T-helper 1 cell (primary cell): ENCODE results near the gene CNIH4.
"Not testable (repeated sequence)": the region's sequence is repeated elsewhere in the genome, so short reads cannot be mapped to it uniquely, and the experiment has no call there.

ENCODE experiments used
- DNase-seq, 5 donors: peaks; one replicate each; pipeline ENCODE4 v3.0.0-alpha.2; 2012 to 2020

CNIH4 gene

DNA sequence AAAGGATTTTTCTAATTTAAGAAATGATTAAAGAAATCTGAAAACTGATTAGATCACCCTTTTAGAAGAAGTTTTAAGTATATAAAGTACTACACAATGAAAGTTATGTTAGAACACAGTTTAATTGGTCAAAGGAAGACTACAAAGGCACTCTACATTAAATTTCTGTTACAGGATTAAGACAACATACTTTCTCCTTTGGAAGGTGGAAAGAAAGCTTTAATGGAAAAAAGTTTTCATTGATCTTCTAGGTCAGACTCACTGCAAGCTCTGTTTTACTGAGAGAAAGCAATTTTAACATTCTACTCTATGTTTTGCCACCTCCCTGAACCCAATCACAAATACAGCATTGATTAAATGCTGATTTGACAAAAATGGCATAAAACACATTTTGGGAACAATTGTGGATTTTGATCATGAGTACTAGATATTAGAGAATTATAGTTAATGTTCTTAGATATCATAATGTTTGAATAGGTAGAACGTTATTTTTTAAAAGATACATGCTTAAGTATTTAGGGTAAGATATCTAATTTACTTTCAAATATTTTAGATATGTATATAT is 45.9 kb downstream of the CNIH4 start:
- no peak for DNase-seq

DNA sequence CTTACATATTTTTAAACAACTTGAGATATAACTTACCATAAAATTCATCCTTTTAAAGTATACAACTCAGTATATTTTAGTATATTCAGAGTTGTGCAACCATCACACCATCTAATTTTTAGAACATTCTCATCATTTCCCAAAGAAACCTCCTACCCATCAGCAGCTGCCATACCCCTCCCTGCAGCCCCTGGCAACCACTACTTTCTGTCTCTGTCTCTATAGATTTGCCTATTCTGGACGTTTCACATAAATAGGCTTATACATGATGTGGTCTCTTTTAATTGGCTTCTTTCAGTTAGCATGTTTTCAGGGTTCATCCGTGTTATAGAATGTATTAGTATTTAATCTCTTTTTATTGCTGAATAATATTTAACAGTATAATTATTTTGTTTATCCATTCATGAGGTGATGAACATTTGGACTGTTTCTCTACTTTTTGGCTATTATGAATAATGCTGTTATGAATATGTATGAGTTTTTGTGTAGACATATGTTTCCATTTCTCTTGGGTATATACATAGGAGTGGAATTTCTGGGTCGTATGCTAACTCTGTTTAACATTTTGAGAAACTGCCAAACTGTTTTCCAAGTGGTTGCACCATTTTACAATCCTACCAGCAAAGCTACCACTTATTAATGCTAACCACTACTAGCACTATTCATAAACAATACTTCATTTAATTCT is 48.4 kb downstream of the CNIH4 start:
- no peak for DNase-seq

DNA sequence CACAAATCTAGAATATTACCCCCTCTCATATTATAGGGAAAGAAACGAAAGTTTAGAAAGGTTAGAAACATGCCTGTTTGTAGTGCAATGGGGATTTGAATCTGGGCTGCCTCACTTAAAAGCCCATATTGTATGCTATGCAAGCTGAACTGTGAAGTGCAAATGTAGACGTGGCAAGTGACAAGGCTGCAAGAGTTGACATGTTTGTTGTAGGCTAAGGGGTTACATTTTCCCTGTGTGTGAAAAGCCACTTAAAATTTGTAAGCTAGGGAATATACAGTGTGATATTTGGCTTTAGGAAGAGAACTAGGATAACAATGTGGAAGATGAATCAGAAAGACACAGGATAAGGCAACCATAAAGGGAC is 48.9 kb downstream of the CNIH4 start:
- DNase-seq, result no peak

DNA sequence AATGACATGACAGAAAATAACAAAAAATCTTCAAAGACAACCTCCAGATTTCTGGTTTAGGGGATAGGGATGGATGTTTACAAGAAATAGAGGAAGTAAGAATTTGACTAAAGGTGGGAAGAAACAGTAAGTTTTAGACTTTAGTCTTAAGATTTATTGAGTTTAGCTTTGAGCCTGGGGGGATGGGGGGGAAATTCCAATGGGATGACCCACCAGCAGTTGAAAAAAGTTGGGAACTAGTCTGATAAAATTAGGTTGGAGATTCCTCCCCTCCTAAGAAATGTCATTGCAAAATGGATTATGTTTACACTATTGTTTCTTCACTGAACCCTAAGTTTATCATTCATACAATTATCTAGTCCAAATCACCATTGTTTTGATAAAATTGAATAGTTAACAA is 49.5 kb downstream of the CNIH4 start:
- DNase-seq, result no peak

DNA sequence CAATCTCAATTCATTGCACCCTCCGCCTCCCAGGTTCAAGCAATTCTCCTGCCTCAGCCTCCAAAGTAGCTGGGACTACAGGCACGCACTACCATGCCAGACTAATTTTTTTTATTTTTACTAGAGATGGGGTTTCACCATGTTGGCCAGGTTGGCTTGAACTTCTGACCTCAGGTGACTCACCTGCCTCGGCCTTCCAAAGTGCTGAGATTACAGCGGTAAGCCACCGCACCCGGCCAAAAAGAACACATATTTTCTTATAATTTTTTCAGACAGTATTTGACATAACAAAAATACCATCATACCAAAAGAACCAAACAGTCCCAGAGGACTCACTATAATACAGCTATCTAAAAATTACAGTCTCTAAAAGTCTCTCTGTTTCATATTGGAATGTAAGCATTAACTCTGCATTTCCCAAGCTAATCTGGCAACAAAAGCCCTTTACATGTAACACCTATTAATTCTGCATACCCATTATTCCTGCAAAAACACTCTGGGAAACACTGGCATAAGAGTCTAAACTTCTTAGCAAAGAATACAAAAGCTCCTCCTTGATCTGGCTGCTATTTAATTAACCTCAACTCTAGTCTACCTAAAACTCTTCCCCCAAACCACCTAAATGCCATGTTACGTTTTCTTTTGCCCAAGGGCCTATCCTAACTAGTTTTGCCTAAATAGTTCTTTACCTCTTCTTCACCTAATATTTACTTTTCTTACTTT is 51.1 kb downstream of the CNIH4 start:
- DNase-seq, result no peak

DNA sequence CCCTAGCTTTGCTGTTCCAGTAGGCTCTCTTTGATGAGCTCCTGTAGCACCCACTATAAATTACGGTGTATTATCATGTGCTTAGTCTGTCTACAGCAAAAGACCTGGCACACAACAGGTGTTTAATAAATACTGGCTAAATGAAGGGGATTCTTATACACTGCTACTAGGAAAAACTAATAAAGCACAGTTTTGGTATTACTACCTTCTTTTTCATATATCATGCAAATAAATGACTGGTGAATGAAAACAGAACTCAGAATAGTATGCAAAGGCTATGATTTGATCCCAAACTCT is 51.6 kb downstream of the CNIH4 start:
- no peak for DNase-seq

DNA sequence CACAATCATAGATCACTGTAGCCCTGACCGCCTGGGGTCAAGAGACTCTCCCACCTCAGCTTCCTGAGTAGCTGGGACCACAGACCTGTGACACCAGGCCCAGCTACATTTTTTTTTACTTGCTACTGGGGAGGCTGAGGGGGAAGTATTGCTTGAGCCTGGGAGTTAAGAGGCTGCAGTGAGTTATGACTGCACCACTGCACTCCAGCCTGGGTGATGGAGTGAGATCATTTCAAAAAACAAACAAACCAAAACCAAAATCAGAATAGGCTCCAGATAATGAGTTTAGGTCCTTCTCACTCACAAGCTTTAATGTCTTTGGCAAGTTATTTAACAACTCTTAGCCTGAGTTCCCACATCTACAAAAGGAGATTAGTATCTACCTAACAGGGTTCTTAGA is 55.1 kb downstream of the CNIH4 start:
- DNase-seq, result no peak

DNA sequence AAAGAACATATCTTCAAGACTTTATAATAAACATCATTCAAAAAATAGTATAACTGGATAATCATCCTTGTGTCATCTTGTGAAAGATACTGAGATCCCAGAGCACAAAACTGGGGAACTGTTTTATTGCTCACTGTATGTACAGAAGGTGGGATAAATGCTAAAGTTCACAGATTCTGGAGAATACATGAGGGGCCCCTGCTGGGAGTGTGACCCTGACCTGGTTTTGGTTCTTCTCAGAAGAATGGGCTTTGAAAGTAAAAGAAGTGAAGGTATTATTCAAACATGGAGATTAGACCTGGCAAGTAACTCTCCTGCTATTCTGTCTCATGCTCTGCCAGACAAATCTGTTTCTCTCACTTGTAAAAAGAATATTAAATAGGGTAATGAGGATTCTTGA is 63.4 kb downstream of the CNIH4 start:
- no peak for DNase-seq

DNA sequence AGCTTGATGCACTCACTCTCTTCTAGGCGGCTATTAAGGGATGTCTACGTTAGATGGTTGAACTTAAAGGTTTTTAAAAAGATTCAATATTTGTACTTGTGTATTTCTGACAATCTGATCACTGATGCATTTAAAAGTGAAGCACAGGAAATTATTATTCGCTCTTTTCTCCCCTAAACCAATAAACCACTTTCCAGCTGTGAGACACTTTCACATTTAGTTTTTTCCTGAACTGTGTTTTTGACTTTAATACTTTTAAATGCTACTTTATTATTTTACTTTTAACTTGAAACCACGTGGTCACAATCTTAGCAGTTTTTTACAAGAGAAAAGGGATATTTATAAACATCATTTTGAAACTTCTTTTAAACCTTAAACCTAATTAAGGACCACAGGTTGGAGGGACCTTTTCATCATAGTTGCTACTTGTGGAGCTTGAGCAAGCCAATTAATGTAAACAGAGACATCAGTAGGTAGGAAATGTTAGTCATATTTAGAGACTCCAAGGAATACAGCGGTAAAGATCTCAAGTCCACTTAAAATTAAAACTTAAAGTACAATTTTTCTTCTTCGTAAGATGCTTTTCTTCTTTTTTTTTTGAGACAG is 68.7 kb downstream of the CNIH4 start:
- no peak for DNase-seq

DNA sequence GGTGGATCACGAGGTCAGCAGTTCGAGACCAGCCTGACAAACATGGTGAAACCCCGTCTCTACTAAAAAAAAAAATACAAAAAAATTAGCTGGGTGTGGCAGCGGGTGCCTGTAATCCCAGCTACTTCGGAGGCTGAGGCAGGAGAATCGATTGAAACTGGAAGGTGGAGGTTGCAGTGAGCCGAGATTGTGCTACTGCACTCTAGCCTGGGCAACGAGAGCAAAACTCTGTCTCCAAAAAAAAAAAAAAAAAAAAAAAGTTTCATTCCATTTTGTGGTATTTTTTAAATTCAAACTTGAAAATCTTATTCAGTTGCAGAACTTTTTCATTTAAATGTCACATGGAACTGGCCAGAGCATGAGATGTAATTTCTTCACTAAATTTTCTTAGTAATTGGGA is 70.2 kb downstream of the CNIH4 start:
- not testable (repeated sequence) for DNase-seq

DNA sequence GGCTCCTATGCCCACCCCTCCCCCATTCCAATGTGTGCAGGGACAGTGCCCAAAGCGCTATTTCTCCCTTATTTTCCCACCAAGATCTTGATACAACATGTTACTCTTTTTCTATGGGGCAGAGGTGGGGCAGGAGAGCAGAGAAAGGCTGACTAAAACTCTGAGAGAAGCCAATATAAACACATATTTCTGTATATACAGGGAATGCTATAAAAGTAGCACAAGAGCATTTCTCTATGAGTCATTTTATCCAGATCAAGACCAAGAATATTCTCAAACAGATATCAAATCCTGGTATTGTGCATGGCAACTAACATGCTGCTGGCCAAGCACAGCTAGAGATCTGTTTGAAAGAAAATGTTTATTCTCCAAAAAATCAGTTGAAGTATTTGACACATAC is 70.7 kb downstream of the CNIH4 start:
- no peak for DNase-seq

DNA sequence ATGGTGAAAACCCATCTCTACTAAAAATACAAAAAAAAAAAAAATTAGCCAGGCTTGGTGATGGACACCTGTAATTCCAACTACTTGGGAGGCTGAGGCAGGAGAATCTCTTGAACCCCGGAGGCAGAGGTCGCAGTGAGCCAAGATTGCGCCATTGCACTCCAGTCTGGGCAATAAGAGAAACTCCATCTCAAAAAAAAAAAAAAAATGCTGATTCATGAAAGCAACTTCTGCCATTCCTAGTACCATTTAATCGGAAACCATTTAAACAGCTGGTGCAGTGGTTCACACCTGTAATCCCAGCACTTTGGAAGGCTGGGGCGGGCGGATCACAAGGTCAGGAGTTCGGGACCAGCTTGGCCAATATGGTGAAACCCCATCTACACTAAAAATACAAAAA is 72.0 kb downstream of the CNIH4 start:
- DNase-seq, result not testable (repeated sequence)
